ENCODE measurements around the gene GTF3C5. TPM values are rescaled to one million over a fixed set of nuclear protein-coding genes. Genes with fewer than 3 reads are reported as not detected.
A peak's percentile ranks its signal among the peaks of the same experiment; 100 is the strongest.
"Not testable (repeated sequence)": the region's sequence is repeated elsewhere in the genome, so short reads cannot be mapped to it uniquely, and the experiment has no call there.

GTF3C5 gene
- total RNA-seq, 4 donors from 2014 or later, result 44.2 to 90.2 (median 55.4) TPM

DNA sequence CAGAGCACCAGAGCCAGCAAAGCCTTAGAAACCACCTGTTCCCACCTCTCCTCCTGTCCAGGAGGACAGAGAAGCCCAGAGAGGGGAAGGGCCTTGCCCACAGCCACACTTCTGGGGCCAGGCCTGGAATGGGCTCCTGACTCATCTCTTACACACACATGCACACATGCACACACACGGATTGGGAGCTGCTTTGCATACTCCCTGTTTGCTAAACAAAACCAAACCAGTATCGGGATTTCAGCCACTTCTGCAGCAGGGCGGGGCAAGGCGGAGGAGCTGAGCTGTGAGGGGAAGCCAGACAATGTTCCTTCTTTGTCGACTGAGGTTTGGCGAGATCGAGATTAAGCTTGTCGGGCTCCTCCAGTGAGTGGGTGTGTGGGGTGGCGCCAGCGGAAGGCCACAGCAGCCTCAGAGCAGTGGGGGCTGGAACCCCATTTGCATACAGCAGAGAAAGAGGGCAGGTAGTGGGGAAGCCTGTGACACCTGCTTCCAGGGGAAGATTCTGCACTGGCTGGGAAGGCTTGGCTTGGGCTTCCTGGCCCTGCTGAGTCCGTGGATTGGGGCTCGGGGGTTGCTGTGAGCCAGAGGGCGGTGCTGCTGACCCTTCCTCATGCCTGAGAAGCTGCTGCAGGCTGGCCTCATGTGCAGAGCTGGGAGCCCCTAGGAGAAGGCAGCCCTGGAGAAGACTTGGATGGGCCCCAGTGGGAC is 36.2 kb upstream of the GTF3C5 start:
- peak in 1 of 2 donors; percentile 47 for DNase-seq (ENCODE audit: low spot score in 2 of 2)
- TF ChIP-seq, protein P1, sequence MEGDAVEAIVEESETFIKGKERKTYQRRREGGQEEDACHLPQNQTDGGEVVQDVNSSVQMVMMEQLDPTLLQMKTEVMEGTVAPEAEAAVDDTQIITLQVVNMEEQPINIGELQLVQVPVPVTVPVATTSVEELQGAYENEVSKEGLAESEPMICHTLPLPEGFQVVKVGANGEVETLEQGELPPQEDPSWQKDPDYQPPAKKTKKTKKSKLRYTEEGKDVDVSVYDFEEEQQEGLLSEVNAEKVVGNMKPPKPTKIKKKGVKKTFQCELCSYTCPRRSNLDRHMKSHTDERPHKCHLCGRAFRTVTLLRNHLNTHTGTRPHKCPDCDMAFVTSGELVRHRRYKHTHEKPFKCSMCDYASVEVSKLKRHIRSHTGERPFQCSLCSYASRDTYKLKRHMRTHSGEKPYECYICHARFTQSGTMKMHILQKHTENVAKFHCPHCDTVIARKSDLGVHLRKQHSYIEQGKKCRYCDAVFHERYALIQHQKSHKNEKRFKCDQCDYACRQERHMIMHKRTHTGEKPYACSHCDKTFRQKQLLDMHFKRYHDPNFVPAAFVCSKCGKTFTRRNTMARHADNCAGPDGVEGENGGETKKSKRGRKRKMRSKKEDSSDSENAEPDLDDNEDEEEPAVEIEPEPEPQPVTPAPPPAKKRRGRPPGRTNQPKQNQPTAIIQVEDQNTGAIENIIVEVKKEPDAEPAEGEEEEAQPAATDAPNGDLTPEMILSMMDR (IDR thresholded peaks at IDR 0.05), result no peak
- TF ChIP-seq POLR2A (IDR thresholded peaks at IDR 0.05), result no peak
- WGBS, 2 donors, result 11 to 20% methylated on average over 13 of the region's 13 CpGs
- H3K4me3 ChIP-seq (ENCODE audit: low read depth, poor library complexity, severe bottlenecking), result no peak overlapping the region
- intact Hi-C loops (cut with DNase I; ENCODE audit: low total_unique reads), result no loop called here

DNA sequence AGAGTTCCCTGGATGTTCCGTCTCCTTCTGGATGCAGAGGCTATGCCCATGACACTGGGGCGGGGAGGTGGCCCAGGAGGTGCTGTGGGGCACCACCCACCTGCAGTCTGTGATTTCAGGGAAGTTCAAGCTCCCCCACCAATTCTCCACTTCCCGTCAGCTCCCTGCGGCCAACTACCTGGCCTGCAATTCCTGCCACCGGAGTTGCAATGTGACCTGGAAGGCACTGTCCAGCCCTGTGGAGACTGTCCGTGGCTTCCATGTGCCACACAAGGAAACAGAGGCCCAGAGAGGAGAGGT is 35.7 kb upstream of the GTF3C5 start:
- no peak overlapping the region for H3K4me3 ChIP-seq (ENCODE audit: low read depth, poor library complexity, severe bottlenecking)
- no peak for DNase-seq (ENCODE audit: low spot score in 2 of 2)
- WGBS, 2 donors, result 71 to 83% methylated on average over 6 of the region's 6 CpGs
- TF ChIP-seq, protein P1 (IDR thresholded peaks at IDR 0.05), result no peak
- TF ChIP-seq POLR2A (IDR thresholded peaks at IDR 0.05), result no peak
- intact Hi-C loops (cut with DNase I; ENCODE audit: low total_unique reads), result no loop called here

DNA sequence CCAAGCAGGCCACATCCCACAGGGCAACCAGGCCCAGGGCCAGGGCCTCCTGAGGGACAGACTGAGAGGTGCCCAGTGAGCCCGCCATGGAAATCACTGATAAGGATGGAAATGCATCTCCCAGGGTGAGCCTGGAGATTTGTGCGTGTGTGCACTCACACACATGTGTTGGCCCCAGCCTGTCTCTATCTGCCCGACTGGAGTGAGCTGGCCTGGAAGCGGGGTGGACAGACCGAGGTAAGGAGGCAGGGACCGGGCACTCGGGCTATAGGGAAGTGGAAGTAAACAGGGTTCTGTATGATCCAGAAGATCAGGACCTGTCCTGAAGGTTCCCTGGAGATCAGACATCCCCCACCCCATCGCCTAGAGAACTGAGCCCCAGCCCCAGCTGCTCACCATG is 34.9 kb upstream of the GTF3C5 start:
- intact Hi-C loops (cut with DNase I; ENCODE audit: low total_unique reads), result no loop called here
- H3K4me3 ChIP-seq (ENCODE audit: low read depth, poor library complexity, severe bottlenecking), result no peak overlapping the region
- DNase-seq (ENCODE audit: low spot score in 2 of 2), result no peak
- 83% methylated on average over 8 of the region's 8 CpGs for WGBS, 2 donors
- TF ChIP-seq, protein P1 (IDR thresholded peaks at IDR 0.05), result no peak
- TF ChIP-seq POLR2A (IDR thresholded peaks at IDR 0.05), result no peak

DNA sequence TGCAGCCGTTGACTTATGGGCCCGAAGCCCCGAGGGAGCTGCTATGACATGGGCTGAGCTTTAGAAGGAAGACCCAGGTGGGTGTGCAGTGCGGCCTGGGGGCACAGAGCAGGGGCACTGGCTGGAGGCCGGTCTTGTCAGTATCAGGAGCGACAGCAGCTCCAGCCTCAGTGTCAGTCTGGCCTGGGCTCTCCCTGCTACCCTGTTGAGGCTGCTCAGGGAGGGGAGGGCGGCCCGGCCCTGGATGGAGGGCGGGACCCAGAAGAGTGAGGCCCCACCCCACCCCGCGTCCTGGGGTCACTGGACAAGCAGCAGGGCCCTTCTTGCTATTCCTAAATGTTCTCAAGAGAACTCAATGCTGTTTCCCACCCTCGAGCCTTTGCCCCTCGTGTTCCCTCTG is 34.3 kb upstream of the GTF3C5 start:
- WGBS, 2 donors, result 69 to 90% methylated on average over 10 to 13 of the region's 13 CpGs
- DNase-seq (ENCODE audit: low spot score in 2 of 2), result no peak
- intact Hi-C loops (cut with DNase I; ENCODE audit: low total_unique reads), result no loop called here
- TF ChIP-seq, protein P1 (IDR thresholded peaks at IDR 0.05), result no peak
- TF ChIP-seq POLR2A (IDR thresholded peaks at IDR 0.05), result no peak
- H3K4me3 ChIP-seq (ENCODE audit: low read depth, poor library complexity, severe bottlenecking), result no peak overlapping the region

DNA sequence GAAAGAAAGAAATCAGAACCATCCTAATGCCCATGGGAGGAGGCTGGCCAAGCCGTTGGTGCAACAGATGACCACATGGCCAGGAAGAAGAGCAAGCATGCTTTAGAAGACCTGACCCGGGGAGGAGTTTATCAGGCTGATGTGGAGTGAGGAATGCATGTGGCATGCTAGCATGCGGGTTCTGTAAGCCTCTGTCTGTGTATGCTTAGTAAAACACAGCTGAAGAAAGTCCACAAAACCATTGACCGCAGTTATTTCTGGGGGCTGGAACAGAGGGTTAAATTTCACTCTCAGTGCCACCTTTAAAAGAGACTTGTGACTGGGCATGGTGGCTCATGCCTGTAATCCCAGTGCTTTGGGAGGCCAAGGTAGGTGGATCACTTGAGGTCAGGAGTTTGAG is 33.2 kb upstream of the GTF3C5 start:
- H3K4me3 ChIP-seq (ENCODE audit: low read depth, poor library complexity, severe bottlenecking), result no peak overlapping the region
- 63 to 73% methylated on average over 4 of the region's 4 CpGs for WGBS, 2 donors
- TF ChIP-seq POLR2A (IDR thresholded peaks at IDR 0.05), result no peak
- TF ChIP-seq, protein P1 (IDR thresholded peaks at IDR 0.05), result no peak
- no peak for DNase-seq (ENCODE audit: low spot score in 2 of 2)
- intact Hi-C loops (cut with DNase I; ENCODE audit: low total_unique reads), result no loop called here

DNA sequence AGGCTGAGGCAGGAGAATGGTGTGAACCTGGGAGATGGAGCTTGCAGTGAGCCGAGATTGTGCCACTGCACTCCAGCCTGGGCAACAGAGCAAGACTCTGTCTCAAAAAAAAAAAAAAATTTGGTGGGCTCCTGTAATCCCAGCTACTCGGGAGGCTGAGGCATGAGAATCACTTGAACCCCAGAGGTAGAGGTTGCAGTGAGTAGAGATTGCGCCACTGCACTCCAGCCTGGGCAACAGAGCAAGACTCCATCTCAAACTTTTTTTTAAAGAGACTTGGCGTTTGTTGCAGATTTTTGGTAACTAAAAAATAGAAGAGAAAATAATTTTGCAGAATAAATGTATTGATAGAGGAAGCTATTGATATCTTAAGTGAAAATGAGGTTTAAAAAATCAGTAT is 32.6 kb upstream of the GTF3C5 start:
- WGBS, 2 donors, result 79 to 91% methylated on average over 3 to 4 of the region's 4 CpGs
- H3K4me3 ChIP-seq (ENCODE audit: low read depth, poor library complexity, severe bottlenecking); DNase-seq (ENCODE audit: low spot score in 2 of 2); intact Hi-C loops (cut with DNase I; ENCODE audit: low total_unique reads): not testable (repeated sequence)
